Measurements from ENCODE around the gene UBE3C. TPM values are rescaled to one million over a fixed set of nuclear protein-coding genes. Genes with fewer than 3 reads are reported as not detected.
"Not testable (repeated sequence)": the region's sequence is repeated elsewhere in the genome, so short reads cannot be mapped to it uniquely, and the experiment has no call there.

UBE3C gene
- total RNA-seq, 1 donor from 2014 or later: 52.1 TPM

GRCh38 chr7:157263156-157263555 is 124.4 kb downstream of the UBE3C start:
- intact Hi-C loops (cut with micrococcal nuclease): no loop called here
- DNase-seq (no peak), ATAC-seq (no peak)

GRCh38 chr7:157265051-157265450 is 126.3 kb downstream of the UBE3C start:
- intact Hi-C loops (cut with micrococcal nuclease): no loop called here
- DNase-seq (no peak), ATAC-seq (no peak)

- intact Hi-C loops (cut with micrococcal nuclease): no loop called here
- no peak for ATAC-seq
- no peak for DNase-seq
These were observed 127.5 kb downstream of the UBE3C start for GRCh38 chr7:157266272-157266671.

GRCh38 chr7:157267516-157267915 is 128.8 kb downstream of the UBE3C start:
- intact Hi-C loops (cut with micrococcal nuclease): no loop called here
- no peak for DNase-seq
- ATAC-seq: no peak

- intact Hi-C loops (cut with micrococcal nuclease): no loop called here
- ATAC-seq: no peak
- DNase-seq: no peak
These were observed 129.2 kb downstream of the UBE3C start for GRCh38 chr7:157267956-157268355.

GRCh38 chr7:157268540-157268939 is 129.8 kb downstream of the UBE3C start:
- ATAC-seq (no peak), DNase-seq (no peak)
- intact Hi-C loops (cut with micrococcal nuclease): no loop called here

- intact Hi-C loops (cut with micrococcal nuclease): no loop called here
- DNase-seq (no peak), ATAC-seq (no peak)
These were observed 130.8 kb downstream of the UBE3C start for GRCh38 chr7:157269341-157270059.

GRCh38 chr7:157270060-157270444 is 131.3 kb downstream of the UBE3C start:
- DNase-seq (no peak), ATAC-seq (no peak)
- intact Hi-C loops (cut with micrococcal nuclease): no loop called here

GRCh38 chr7:157271315-157271990 is 132.7 kb downstream of the UBE3C start:
- DNase-seq (no peak), ATAC-seq (no peak)
- intact Hi-C loops (cut with micrococcal nuclease): no loop called here

- intact Hi-C loops (cut with micrococcal nuclease): no loop called here
- DNase-seq: peak; percentile 55
- ATAC-seq: peak; percentile 72
These were observed 133.2 kb downstream of the UBE3C start for GRCh38 chr7:157271991-157272324.

- ATAC-seq (no peak), DNase-seq (no peak)
- intact Hi-C loops (cut with micrococcal nuclease): no loop called here
These were observed 133.9 kb downstream of the UBE3C start for GRCh38 chr7:157272351-157273207.

- intact Hi-C loops (cut with micrococcal nuclease): no loop called here
- DNase-seq: peak; percentile 81
- peak; percentile 84 for ATAC-seq
These were observed 134.7 kb downstream of the UBE3C start for GRCh38 chr7:157273208-157274093.

GRCh38 chr7:157274094-157274634 is 135.4 kb downstream of the UBE3C start:
- DNase-seq; ATAC-seq; intact Hi-C loops (cut with micrococcal nuclease): not testable (repeated sequence)

GRCh38 chr7:157274991-157275427 is 136.3 kb downstream of the UBE3C start:
- intact Hi-C loops (cut with micrococcal nuclease): no loop called here
- DNase-seq (no peak), ATAC-seq (no peak)

- intact Hi-C loops (cut with micrococcal nuclease): no loop called here
- ATAC-seq: no peak
- DNase-seq: no peak
These were observed 137.4 kb downstream of the UBE3C start for GRCh38 chr7:157276091-157276561.

GRCh38 chr7:157276731-157277562 is 138.2 kb downstream of the UBE3C start:
- ATAC-seq (no peak), DNase-seq (peak; percentile 58)

GRCh38 chr7:157277568-157277967 is 138.8 kb downstream of the UBE3C start:
- DNase-seq; ATAC-seq; intact Hi-C loops (cut with micrococcal nuclease): not testable (repeated sequence)

More at GRCh38 chr7:157276731-157277562, 138.2 kb downstream of the UBE3C start:
- intact Hi-C loops (cut with micrococcal nuclease): no loop called here

Data from left ventricle myocardium superior (tissue), 1 donor.